ENCODE measurements around the gene MGRN1. TPM values are rescaled to one million over a fixed set of nuclear protein-coding genes. Genes with fewer than 3 reads are reported as not detected.

The MGRN1 gene
- total and polyA plus RNA-seq, 4 donors: 29.5 to 112 (median 47.0) TPM

- no peak overlapping the region for H3K27ac ChIP-seq (ENCODE audit: low read depth in 1 of 2, low read length in 1 of 2)
- peaks cover 0 to 67% (median 9%) of the 10 kb centered on the region in 4 donors for H3K36me3 ChIP-seq (ENCODE audit: control insufficient read depth in 4 of 4, insufficient read depth in 4 of 4, low read length in 4 of 4)
- no peaks in the 10 kb centered on the region for H3K27me3 ChIP-seq (ENCODE audit: control insufficient read depth in 3 of 3, insufficient read depth in 3 of 3, low read length in 2 of 3)
- H3K4me1 ChIP-seq (ENCODE audit: control insufficient read depth in 5 of 5, insufficient read depth in 5 of 5, low read length in 5 of 5): peaks cover 0 to 10% (median 5%) of the 10 kb centered on the region in 5 donors
- no peaks in the 10 kb centered on the region for H3K9me3 ChIP-seq (ENCODE audit: control insufficient read depth in 4 of 4, insufficient read depth in 3 of 4, low read length in 3 of 4)
- DNase-seq: no peak
- ATAC-seq (ENCODE audit: insufficient read depth, low FRiP score): no peak
- 84 to 85% methylated on average over 17 of the region's 17 CpGs for WGBS, 2 donors
- H3K9ac ChIP-seq (ENCODE audit: insufficient read depth in 1 of 2, low read length in 2 of 2): no peak overlapping the region
- H3K4me3 ChIP-seq: no peak overlapping the region
- TF ChIP-seq, protein P1, sequence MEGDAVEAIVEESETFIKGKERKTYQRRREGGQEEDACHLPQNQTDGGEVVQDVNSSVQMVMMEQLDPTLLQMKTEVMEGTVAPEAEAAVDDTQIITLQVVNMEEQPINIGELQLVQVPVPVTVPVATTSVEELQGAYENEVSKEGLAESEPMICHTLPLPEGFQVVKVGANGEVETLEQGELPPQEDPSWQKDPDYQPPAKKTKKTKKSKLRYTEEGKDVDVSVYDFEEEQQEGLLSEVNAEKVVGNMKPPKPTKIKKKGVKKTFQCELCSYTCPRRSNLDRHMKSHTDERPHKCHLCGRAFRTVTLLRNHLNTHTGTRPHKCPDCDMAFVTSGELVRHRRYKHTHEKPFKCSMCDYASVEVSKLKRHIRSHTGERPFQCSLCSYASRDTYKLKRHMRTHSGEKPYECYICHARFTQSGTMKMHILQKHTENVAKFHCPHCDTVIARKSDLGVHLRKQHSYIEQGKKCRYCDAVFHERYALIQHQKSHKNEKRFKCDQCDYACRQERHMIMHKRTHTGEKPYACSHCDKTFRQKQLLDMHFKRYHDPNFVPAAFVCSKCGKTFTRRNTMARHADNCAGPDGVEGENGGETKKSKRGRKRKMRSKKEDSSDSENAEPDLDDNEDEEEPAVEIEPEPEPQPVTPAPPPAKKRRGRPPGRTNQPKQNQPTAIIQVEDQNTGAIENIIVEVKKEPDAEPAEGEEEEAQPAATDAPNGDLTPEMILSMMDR (IDR thresholded peaks at IDR 0.05; ENCODE audit: control extremely low read depth, extremely low read depth): no peak
Measured at GRCh38 chr16:4683255-4684057, 58.8 kb downstream of the MGRN1 start.

DNA sequence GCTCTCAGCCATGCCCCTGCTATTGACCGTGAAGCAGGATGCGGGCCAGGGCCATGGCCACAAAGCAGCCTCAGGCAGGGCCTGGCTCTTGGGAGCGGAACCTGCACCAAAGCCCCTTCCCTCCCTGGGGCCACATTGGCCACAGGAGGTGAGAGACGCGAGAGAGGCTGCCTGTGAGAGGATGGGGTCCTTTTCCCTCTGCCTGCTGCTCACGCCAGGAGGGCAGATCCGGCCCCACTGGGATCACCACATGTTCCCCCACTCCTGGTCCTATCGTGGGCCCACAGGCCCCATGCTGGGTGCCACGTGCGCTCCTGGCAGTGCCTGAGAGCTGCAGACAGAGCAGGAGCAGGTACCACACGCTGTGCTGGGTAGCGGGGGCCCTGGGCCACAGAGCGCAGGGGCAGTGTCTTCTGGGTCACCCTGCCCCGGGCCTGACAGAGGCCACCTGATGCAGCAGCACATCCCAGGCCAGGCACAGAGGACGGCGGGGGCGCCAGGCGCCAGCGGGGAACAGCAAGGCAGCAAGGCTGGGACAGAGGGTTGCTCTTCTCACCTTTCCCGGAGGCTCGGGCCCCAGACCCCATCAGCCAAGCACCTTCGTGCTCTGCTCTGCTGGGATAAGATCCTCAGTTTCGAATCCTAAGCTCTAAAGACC lies 59.6 kb downstream of the MGRN1 start:
- no peaks in the 10 kb centered on the region for H3K27me3 ChIP-seq (ENCODE audit: control insufficient read depth in 3 of 3, insufficient read depth in 3 of 3, low read length in 2 of 3)
- peaks cover 0 to 6% (median 4%) of the 10 kb centered on the region in 5 donors for H3K4me1 ChIP-seq (ENCODE audit: control insufficient read depth in 5 of 5, insufficient read depth in 5 of 5, low read length in 5 of 5)
- 96 to 97% methylated on average over 23 of the region's 23 CpGs for WGBS, 2 donors
- no peak for ATAC-seq (ENCODE audit: insufficient read depth, low FRiP score)
- no peak overlapping the region for H3K4me3 ChIP-seq
- TF ChIP-seq, protein P1 (IDR thresholded peaks at IDR 0.05; ENCODE audit: control extremely low read depth, extremely low read depth): no peak
- H3K36me3 ChIP-seq (ENCODE audit: control insufficient read depth in 4 of 4, insufficient read depth in 4 of 4, low read length in 4 of 4): peaks cover 0 to 74% (median 9%) of the 10 kb centered on the region in 4 donors
- H3K27ac ChIP-seq (ENCODE audit: low read depth in 1 of 2, low read length in 1 of 2): no peak overlapping the region
- H3K9me3 ChIP-seq (ENCODE audit: control insufficient read depth in 4 of 4, insufficient read depth in 3 of 4, low read length in 3 of 4): no peaks in the 10 kb centered on the region
- no peak for DNase-seq
- no peak overlapping the region for H3K9ac ChIP-seq (ENCODE audit: insufficient read depth in 1 of 2, low read length in 2 of 2)

- DNase-seq (no peak), ATAC-seq (ENCODE audit: insufficient read depth, low FRiP score) (no peak)
- Histone ChIP-seq H3K4me3 (no peak overlapping the region), H3K9me3 (ENCODE audit: control insufficient read depth in 4 of 4, insufficient read depth in 3 of 4, low read length in 3 of 4) (no peaks in the 10 kb centered on the region), H3K4me1 (ENCODE audit: control insufficient read depth in 5 of 5, insufficient read depth in 5 of 5, low read length in 5 of 5) (peaks cover 0 to 6% (median 3%) of the 10 kb centered on the region in 5 donors), H3K27me3 (ENCODE audit: control insufficient read depth in 3 of 3, insufficient read depth in 3 of 3, low read length in 2 of 3) (no peaks in the 10 kb centered on the region), H3K9ac (ENCODE audit: insufficient read depth in 1 of 2, low read length in 2 of 2) (no peak overlapping the region), H3K36me3 (ENCODE audit: control insufficient read depth in 4 of 4, insufficient read depth in 4 of 4, low read length in 4 of 4) (peaks cover 0 to 77% (median 8%) of the 10 kb centered on the region in 4 donors), H3K27ac (ENCODE audit: low read depth in 1 of 2, low read length in 1 of 2) (no peak overlapping the region)
- WGBS, 2 donors: 77 to 88% methylated on average over 13 of the region's 13 CpGs
- TF ChIP-seq, protein P1 (IDR thresholded peaks at IDR 0.05; ENCODE audit: control extremely low read depth, extremely low read depth): no peak
Measured at GRCh38 chr16:4684763-4685162, 60.1 kb downstream of the MGRN1 start.
